Vagina (tissue), 2 donors: ENCODE results near the gene CSNK1D. TPM values are rescaled to one million over a fixed set of nuclear protein-coding genes. Genes with fewer than 3 reads are reported as not detected.

Source experiments
- DNase-seq, 2 donors: peaks; one replicate each; pipeline ENCODE4 v3.0.0-alpha.2; 2017; ENCODE audit errors: extremely low spot score in 2 of 2
- H3K27ac ChIP-seq: fragments of 200-600 bp; sonication (generic); one replicate; pipeline ENCODE4 v1.5.1; 2019
- H3K27me3 ChIP-seq: fragments of 200-600 bp; sonication (generic); one replicate; pipeline ENCODE4 v1.5.1; 2019
- H3K36me3 ChIP-seq, 2 donors: fragments of 200-600 bp; sonication (generic); one replicate each; pipeline ENCODE4 v1.5.1; 2017 to 2019
- H3K4me1 ChIP-seq: fragments of 200-600 bp; sonication (generic); one replicate; pipeline ENCODE4 v1.5.1; 2019
- H3K4me3 ChIP-seq, 2 donors: fragments of 200-600 bp; sonication (generic); 1 replicate in 1 of 2; 2 replicates in 1 of 2; pipeline ENCODE4 v1.5.1; 2016 to 2019
- H3K9me3 ChIP-seq: fragments of 200-600 bp; sonication (generic); one replicate; pipeline ENCODE4 v1.5.1; 2019
- CTCF ChIP-seq, 3 experiments: fragments of 450-650 bp in 2 of 3; fragments of 200-600 bp in 1 of 3; sonication (generic) in 1 of 3; IDR thresholded peaks; one replicate each; pipeline ENCODE4 v1.5.1; 2017 to 2019; ENCODE audit warnings: antibody characterized with exemption in 3 of 3, mild to moderate bottlenecking in 2 of 3, moderate library complexity in 2 of 3
- POLR2A ChIP-seq, 2 donors: fragments of 450-650 bp; IDR thresholded peaks; one replicate each; pipeline ENCODE4 v1.6.1; 2017; ENCODE audit warnings: antibody characterized with exemption in 2 of 2, mild to moderate bottlenecking in 2 of 2, moderate library complexity in 2 of 2
- POLR2AphosphoS5 ChIP-seq, 2 donors: sonication (generic); formaldehyde crosslinking; IDR thresholded peaks; one replicate each; pipeline ENCODE4 v1.9.0; 2017; ENCODE audit warnings: antibody characterized with exemption in 2 of 2, mild to moderate bottlenecking in 2 of 2, low read depth in 1 of 2; ENCODE audit not compliant: insufficient read depth in 1 of 2
- intact Hi-C: fragments of 100-400 bp; cut with DNase I; formaldehyde crosslinking; loops from one replicate; pipeline ENCODE4 v1.15.1; 2023
- total RNA-seq: library from RNA; depleted of rRNA; stranded (reverse); fragments of >200 nt; gene quantifications from one replicate; pipeline ENCODE4 v1.2.3, GENCODE V29; 2016

Gene CSNK1D
- total RNA-seq, 1 donor from 2014 or later = 67.8 TPM

GRCh38 chr17:82226146-82226808 lies 47.2 kb downstream of the CSNK1D start:
- H3K4me3 ChIP-seq = no peak overlapping the region
- no peak for DNase-seq
- no peak overlapping the region for H3K27ac ChIP-seq
- no peaks in the 10 kb centered on the region for H3K9me3 ChIP-seq
- no peaks in the 10 kb centered on the region for H3K36me3 ChIP-seq
- no peaks in the 10 kb centered on the region for H3K27me3 ChIP-seq
- H3K4me1 ChIP-seq = peaks cover 21% of the 10 kb centered on the region
- TF ChIP-seq POLR2A (IDR thresholded peaks at IDR 0.05) (no peak), CTCF (IDR thresholded peaks at IDR 0.05) (no peak), POLR2AphosphoS5 (IDR thresholded peaks at IDR 0.05; ENCODE audit: insufficient read depth in 1 of 2, low read depth in 1 of 2) (no peak)
- intact Hi-C loops = no loop called here

GRCh38 chr17:82225368-82226029 lies 48.0 kb downstream of the CSNK1D start:
- Histone ChIP-seq H3K27me3 (no peaks in the 10 kb centered on the region), H3K4me1 (peaks cover 15% of the 10 kb centered on the region), H3K9me3 (no peaks in the 10 kb centered on the region), H3K27ac (no peak overlapping the region), H3K36me3 (no peaks in the 10 kb centered on the region), H3K4me3 (no peak overlapping the region)
- no peak for TF ChIP-seq POLR2AphosphoS5 (IDR thresholded peaks at IDR 0.05; ENCODE audit: insufficient read depth in 1 of 2, low read depth in 1 of 2)
- TF ChIP-seq POLR2A (IDR thresholded peaks at IDR 0.05) = no peak
- TF ChIP-seq CTCF (IDR thresholded peaks at IDR 0.05) = no peak
- intact Hi-C loops = no loop called here
- no peak for DNase-seq

- intact Hi-C loops = no loop called here
- Histone ChIP-seq H3K4me1 (peaks cover 6% of the 10 kb centered on the region), H3K36me3 (no peaks in the 10 kb centered on the region), H3K9me3 (no peaks in the 10 kb centered on the region), H3K27me3 (no peaks in the 10 kb centered on the region), H3K27ac (no peak overlapping the region), H3K4me3 (no peak overlapping the region)
- no peak for DNase-seq
- TF ChIP-seq POLR2AphosphoS5 (IDR thresholded peaks at IDR 0.05; ENCODE audit: insufficient read depth in 1 of 2, low read depth in 1 of 2) (no peak), CTCF (IDR thresholded peaks at IDR 0.05) (no peak), POLR2A (IDR thresholded peaks at IDR 0.05) (no peak)
Observed at GRCh38 chr17:82224666-82225065, 48.8 kb downstream of the CSNK1D start.

- intact Hi-C loops = no loop called here
- no peaks in the 10 kb centered on the region for H3K4me1 ChIP-seq
- no peak for TF ChIP-seq CTCF (IDR thresholded peaks at IDR 0.05)
- no peak for TF ChIP-seq POLR2AphosphoS5 (IDR thresholded peaks at IDR 0.05; ENCODE audit: insufficient read depth in 1 of 2, low read depth in 1 of 2)
- no peak for TF ChIP-seq POLR2A (IDR thresholded peaks at IDR 0.05)
Observed at GRCh38 chr17:82223517-82223916, 50.0 kb downstream of the CSNK1D start.

GRCh38 chr17:82222816-82223215 lies 50.7 kb downstream of the CSNK1D start:
- Histone ChIP-seq H3K36me3 (no peaks in the 10 kb centered on the region), H3K4me3 (no peak overlapping the region), H3K27ac (no peak overlapping the region), H3K27me3 (no peaks in the 10 kb centered on the region), H3K4me1 (no peaks in the 10 kb centered on the region), H3K9me3 (no peaks in the 10 kb centered on the region)
- intact Hi-C loops = no loop called here
- no peak for TF ChIP-seq POLR2A (IDR thresholded peaks at IDR 0.05)
- no peak for TF ChIP-seq CTCF (IDR thresholded peaks at IDR 0.05)
- TF ChIP-seq POLR2AphosphoS5 (IDR thresholded peaks at IDR 0.05; ENCODE audit: insufficient read depth in 1 of 2, low read depth in 1 of 2) = no peak
- DNase-seq = no peak

More at GRCh38 chr17:82223517-82223916, 50.0 kb downstream of the CSNK1D start:
- Histone ChIP-seq H3K9me3 (no peaks in the 10 kb centered on the region), H3K36me3 (no peaks in the 10 kb centered on the region), H3K4me3 (no peak overlapping the region), H3K27ac (no peak overlapping the region), H3K27me3 (no peaks in the 10 kb centered on the region)
- no peak for DNase-seq
